NCI-H2029 (cell line): ENCODE data around the gene TNFRSF13B.

Source experiments
- DNase-seq: peaks from one replicate; lab custom pipeline; 2025; lab: John Stamatoyannopoulos, UW

TNFRSF13B gene

GRCh38 chr17:16954521-16954920, 17.4 kb downstream of the TNFRSF13B start:
- DNase-seq, result no peak

GRCh38 chr17:16953841-16954240, 18.1 kb downstream of the TNFRSF13B start:
- no peak for DNase-seq

- DNase-seq, result no peak
Observed at GRCh38 chr17:16953347-16953746, 18.6 kb downstream of the TNFRSF13B start.

DNA sequence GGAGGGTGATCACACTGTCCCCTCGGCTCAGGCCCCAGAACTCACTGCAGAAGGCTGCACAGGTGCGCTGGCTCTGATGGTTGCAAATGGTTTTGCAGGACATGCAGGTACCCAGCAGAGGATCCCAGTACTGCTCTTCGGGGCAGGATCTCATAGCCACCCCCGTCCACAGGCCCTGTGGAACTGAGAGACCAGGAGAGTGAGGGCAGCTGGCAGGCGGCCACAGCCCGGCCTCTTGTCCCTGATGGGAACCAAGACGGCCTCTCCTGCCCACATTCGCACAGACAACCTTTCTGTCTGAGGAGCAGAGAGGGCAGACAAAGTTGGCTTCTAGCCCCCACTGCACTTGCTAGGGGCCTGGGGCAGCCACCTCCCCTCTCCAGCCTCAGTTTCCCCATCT, 19.5 kb downstream of the TNFRSF13B start:
- DNase-seq, result no peak

- DNase-seq, result no peak
Observed at GRCh38 chr17:16950488-16950887, 21.4 kb downstream of the TNFRSF13B start.

DNA sequence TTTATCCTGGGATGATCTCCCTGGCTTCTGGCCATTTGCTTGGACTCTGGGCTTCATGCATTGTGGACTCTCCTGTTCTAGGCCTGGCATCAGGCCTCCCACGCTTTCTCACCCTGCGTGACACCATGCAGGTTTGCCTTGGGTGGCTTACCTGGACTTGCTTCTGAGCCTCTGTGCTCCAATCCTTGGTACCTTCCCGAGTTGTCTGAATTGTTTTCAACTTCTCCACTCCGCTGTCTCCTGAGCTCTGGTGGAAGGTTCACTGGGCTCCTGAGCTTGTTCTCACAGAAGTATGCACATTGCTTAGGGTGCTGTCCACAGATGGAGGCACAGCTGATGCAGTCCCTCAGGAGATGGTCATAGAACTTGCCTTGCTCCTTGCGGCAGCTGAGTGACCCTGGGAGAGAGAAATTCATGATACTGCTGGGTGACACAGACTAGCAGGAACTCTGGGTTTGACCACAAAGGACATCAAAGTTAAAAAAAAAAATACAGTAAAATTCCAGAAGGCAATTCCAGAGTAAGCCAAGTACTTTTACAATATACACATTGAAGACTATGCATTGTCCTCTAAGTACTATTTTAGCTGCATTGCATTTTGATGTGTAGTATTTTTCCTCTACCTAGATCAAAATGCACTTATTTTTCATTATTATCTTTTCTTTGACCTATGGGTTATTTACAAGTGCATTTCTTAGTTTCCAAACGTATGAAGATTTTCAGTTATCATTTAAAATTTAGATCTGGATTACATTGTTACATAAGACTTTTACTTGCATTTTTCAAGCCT, 23.1 kb downstream of the TNFRSF13B start:
- DNase-seq, result no peak

GRCh38 chr17:16947470-16947869, 24.4 kb downstream of the TNFRSF13B start:
- no peak for DNase-seq

GRCh38 chr17:16945663-16946218, 26.2 kb downstream of the TNFRSF13B start:
- DNase-seq, result no peak

DNA sequence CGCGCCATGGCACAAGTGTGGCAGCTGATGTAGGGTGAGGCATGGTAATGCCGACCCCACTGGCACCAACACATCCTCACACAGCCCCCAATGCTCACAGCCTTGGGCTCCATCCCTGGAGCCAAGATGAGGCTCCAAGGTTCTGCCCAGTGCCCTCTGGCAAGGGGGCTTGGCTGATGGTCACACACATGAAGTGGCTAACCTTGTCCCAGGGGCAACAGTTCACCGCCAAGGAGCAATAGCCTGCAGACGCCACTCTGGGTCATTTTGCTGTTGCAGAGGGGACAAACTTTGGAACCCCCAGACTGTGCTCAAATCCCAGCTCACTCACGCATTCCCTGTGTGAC, 26.8 kb downstream of the TNFRSF13B start:
- no peak for DNase-seq

DNA sequence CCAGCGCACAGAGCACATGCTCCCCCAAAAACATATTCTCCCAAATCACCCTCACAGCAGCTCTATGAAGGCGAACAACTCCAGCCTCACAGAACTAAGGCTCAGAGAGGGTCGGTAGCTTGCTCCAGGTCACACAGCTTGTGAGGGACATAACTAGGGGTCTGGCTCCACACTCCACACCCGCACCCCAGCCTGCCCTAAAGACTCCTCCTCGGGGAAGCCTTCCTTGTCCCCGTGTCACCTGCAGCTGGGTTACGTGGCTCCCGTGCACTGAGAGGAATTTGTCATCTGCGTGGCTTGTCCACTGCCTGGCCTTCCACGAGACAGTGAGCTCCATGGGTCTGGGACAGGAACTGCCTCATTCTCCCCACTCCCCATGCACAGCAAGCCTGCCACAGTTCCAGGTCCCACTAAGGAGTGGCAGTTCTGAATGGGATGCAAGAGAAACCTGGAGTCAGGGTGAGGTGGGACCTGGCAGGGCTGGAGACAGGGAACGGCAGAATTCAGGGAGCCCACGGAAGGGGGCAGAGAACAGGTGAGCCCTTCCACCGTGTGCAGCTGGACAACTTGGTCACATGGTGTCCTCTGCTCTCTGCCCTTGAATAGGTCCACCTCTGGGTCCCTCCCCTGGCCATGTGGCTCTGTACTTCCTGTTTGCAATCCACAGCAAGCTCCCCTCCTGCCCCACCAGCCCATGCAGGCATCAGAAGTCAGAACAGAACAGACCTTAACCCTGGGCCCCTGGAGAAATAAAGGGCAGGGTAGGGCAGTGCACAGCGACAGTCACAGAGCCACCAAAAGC, 27.4 kb downstream of the TNFRSF13B start:
- no peak for DNase-seq

- DNase-seq, result no peak
Observed at GRCh38 chr17:16943541-16944333, 28.2 kb downstream of the TNFRSF13B start.

- DNase-seq, result no peak
Observed at GRCh38 chr17:16943032-16943352, 28.9 kb downstream of the TNFRSF13B start.

DNA sequence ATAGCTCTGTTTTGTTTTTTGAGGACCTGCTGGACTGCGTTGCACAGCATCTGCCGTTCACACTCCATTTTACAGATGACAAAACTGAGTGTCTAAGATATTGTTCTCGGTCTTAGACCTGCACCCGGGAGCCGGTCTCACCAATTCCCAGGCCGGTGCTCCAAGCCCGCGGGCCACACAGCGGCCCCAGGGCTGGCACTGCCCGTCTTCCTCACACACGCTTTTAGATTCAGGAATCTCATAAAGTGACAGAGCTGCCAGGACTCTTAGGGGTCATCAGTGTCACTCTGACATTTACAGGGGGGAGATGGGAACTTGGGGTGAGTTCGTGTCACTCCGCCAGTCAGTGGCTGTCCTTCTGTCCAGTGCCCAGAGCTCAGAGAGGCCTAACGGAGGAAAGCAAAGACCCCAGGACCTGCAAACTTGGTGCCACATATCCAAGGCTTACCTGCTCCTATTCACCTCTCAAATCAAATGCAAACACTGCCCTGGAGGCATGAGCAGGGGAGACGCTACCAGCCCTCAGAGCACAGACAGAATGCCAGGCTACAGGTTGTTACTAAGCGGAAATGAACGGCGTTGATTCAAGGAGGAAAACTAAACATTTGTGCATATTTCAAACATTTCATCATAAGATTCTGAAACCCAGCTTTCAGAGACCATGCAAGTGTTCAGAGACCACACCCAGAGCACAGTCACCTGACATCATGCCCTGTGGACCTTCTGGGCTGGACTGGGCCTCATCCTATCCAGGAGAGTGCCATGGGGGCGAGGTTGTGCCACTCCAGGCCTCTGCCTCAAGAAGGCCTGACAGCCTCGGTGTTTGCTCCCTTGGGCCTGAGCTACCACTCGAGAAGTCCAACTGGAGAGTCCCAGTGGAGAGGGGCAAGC, 29.5 kb downstream of the TNFRSF13B start:
- DNase-seq, result no peak

DNA sequence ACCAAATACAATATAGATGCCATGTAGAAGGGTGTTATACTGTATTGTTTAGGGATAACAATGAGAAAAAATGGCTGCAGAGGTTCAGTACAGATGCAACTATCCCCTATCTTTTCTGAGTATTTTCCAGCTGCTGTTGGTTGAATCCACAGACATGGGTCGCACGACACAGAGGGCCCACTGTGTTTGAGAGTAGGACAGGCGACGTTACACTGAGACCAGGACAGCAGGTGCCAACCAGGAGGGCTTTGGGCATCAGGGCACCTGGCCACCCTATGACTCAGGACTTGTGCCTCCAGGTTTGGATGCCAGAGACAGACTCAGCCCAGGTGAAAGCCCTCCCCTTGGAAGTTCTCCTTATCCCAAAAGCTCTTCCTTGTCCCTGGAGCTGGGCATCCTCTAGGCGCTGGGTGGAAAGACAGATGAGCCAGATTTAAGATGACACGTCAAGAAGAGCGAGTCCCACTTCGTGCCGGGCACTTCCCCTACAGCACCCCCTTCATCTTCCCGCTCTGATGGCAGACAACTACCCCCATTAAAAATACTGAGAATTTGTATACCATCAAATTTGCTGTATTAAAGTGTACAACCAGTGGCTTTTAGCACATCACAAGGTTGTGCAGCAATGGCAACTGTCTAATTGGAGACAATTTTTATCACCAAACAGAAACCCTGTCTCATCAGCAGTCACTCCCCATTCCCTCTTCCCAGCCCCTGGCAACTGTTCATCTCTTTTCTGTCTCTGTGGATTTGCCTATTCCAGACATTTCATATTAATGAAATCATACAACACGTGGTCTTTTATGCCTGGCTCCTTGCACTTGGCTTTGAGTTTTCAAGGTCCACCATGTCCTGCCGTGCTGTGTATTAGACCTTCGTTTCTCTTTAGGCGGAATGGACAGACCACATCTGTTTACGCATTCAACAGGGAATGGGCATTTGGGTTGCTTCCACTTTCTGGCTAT, 30.6 kb downstream of the TNFRSF13B start:
- no peak for DNase-seq

DNA sequence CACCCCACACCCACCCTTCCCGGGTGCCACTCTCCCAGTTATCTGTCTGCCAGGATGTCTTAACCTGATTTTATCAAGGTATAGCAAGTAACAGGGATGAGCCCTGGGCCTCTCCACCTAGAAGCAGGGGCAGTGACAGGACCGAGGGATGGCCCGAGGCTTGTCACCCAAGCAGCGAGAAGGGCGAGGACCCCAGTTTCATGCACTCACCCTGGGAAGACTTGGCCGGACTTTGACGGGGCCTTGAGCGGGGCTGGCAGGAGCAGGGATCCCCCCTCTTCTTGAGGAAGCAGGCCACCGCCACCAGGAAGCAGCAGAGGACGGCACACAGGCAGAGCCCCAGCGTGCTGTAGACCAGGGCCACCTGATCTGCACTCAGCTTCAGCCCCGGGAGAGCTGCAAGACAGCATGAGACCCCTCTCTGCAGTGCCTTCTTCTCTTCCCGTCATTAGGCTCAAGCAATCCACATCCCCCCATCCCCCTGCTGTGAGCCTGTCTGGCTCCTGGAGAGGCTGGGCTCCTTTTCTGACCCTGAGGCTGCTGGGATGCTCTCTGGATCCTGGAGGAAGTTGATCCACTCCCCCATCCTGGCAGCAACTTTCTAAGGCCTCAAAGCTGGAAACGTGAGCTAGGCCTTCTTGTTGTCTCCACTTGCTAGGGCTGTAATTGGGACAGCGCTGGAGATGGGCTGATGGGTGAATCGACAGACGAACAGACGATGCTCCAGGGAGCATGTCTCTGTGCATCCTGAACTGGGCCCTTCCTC, 31.6 kb downstream of the TNFRSF13B start:
- no peak for DNase-seq

- DNase-seq, result no peak
Observed at GRCh38 chr17:16939606-16940115, 32.3 kb downstream of the TNFRSF13B start.

- no peak for DNase-seq
Observed at GRCh38 chr17:16939208-16939576, 32.7 kb downstream of the TNFRSF13B start.

DNA sequence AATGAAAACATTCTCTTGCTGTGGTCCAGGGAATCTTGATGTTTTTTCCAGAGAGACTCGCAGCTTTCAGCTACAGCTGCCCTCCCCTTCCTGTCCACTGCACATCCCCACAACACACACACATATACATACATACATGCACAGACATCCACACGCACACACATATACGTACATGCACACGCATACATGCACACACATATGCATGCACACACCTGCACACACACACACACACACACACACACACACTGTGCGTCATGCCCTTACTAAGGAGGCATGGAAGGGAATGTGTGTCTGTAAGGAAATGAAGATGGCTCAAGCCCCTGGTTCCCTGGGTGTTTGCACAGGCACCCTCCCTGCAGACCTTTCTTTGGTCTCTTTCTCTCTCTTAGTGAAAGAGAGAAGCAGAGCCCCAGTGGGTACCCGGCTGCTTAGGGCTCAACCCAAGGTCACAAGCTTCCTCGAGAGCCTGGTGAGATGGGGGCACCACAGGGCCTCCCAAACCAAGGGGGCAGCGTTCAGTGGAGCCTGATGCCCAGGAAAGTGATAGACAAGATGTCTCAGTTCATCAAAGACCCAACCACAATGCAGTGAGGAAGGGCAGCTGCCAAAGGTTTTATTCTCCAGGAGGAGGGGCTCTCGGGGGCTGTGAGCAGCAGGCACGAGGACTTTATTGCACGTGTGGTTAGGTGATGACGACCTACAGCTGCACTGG, 33.3 kb downstream of the TNFRSF13B start:
- no peak for DNase-seq

DNA sequence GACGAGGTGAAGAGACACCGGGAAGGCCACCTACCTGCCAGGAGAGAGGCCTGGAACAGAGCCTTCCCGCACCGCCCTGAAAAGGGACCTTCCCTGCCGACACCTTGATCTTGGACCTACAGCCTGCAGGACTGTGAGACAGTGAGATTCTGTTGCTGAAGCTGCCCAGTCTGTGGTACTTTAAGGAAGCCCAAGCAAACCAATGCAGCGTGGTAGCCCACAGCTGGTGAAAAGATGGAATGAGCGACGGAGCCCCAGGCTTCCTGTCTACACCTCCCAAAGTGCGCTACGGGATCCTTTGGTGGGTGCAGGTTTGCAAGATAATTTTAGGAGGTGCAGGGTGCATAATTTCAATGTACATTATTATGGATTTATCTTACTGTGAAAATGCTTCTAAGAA, 33.9 kb downstream of the TNFRSF13B start:
- no peak for DNase-seq
